Ascending aorta (tissue), 2 donors: Measurements from ENCODE around the gene PDZRN4. TPM values are rescaled to one million over a fixed set of nuclear protein-coding genes. Genes with fewer than 3 reads are reported as not detected.
"Not testable (repeated sequence)": the region's sequence is repeated elsewhere in the genome, so short reads cannot be mapped to it uniquely, and the experiment has no call there.

ENCODE experiments used
- DNase-seq, 2 donors: peaks; one replicate each; pipeline ENCODE4 v3.0.0-alpha.2; 2019; ENCODE audit warnings: low spot score in 2 of 2
- H3K27ac ChIP-seq, 2 donors: fragments of 200-600 bp; sonication (generic); one replicate each; pipeline ENCODE4 v1.5.1; 2016 to 2017; ENCODE audit warnings: mild to moderate bottlenecking in 1 of 2
- H3K27me3 ChIP-seq: fragments of 200-600 bp; sonication (generic); one replicate; pipeline ENCODE4 v1.5.1; 2017
- H3K36me3 ChIP-seq, 2 donors: fragments of 200-600 bp; sonication (generic); one replicate each; pipeline ENCODE4 v1.5.1; 2016
- H3K4me1 ChIP-seq, 2 donors: fragments of 200-600 bp; sonication (generic); one replicate each; pipeline ENCODE4 v1.5.1; 2016 to 2017; ENCODE audit warnings: mild to moderate bottlenecking in 1 of 2
- H3K4me3 ChIP-seq, 2 donors: fragments of 200-600 bp; sonication (generic); one replicate each; pipeline ENCODE4 v1.5.1; 2016 to 2017; ENCODE audit warnings: mild to moderate bottlenecking in 1 of 2
- H3K9me3 ChIP-seq, 2 donors: fragments of 200-600 bp; sonication (generic); one replicate each; pipeline ENCODE4 v1.5.1; 2016
- intact Hi-C: fragments of 100-400 bp; cut with DNase I; formaldehyde crosslinking; loops from one replicate; pipeline ENCODE4 v1.15.1; 2023
- total RNA-seq: library from RNA; depleted of rRNA; stranded (reverse); fragments of >200 nt; gene quantifications from one replicate; pipeline ENCODE4 v1.1.0, GENCODE V29; 2016
- TF ChIP-seq, protein P1 (sequence below), 3 experiments: fragments of 200-600 bp in 2 of 3; fragments of 450-650 bp in 1 of 3; sonication (generic) in 2 of 3; IDR thresholded peaks; one replicate each; pipeline ENCODE4 v1.5.1; 2016 to 2019; ENCODE audit warnings: antibody characterized with exemption in 3 of 3, mild to moderate bottlenecking in 1 of 3, moderate library complexity in 1 of 3

The PDZRN4 gene
- total RNA-seq, 1 donor from 2014 or later, result 1.3 TPM

- TF ChIP-seq, protein P1, sequence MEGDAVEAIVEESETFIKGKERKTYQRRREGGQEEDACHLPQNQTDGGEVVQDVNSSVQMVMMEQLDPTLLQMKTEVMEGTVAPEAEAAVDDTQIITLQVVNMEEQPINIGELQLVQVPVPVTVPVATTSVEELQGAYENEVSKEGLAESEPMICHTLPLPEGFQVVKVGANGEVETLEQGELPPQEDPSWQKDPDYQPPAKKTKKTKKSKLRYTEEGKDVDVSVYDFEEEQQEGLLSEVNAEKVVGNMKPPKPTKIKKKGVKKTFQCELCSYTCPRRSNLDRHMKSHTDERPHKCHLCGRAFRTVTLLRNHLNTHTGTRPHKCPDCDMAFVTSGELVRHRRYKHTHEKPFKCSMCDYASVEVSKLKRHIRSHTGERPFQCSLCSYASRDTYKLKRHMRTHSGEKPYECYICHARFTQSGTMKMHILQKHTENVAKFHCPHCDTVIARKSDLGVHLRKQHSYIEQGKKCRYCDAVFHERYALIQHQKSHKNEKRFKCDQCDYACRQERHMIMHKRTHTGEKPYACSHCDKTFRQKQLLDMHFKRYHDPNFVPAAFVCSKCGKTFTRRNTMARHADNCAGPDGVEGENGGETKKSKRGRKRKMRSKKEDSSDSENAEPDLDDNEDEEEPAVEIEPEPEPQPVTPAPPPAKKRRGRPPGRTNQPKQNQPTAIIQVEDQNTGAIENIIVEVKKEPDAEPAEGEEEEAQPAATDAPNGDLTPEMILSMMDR (IDR thresholded peaks at IDR 0.05), result no peak
- H3K4me3 ChIP-seq, result no peak overlapping the region
- intact Hi-C loops, result no loop called here
Measured at GRCh38 chr12:41293461-41293860, 105.3 kb downstream of the PDZRN4 start.

DNA sequence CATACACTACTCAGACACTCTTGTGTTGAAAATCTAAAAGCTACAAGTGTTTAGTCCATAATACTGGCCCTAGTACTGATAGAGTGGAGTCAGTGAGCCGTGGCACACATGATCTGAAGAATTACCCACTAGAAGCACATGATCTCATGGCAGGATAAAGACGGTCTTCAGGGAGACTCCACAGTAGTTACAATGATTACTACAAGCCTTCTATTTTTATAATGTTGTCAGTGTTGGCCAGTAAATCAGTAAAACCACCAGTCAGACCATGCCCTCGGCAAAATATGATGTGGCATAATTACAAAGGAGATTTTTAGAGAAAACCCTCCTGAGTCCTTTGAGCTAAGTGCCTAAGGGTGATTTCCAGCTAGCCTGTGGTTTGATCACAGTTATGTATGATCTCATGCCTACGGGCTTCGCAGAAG, 114.9 kb downstream of the PDZRN4 start:
- Histone ChIP-seq H3K36me3 (no peaks in the 10 kb centered on the region), H3K4me1 (no peaks in the 10 kb centered on the region), H3K27me3 (no peaks in the 10 kb centered on the region), H3K4me3 (no peak overlapping the region), H3K9me3 (no peaks in the 10 kb centered on the region), H3K27ac (no peak overlapping the region)
- intact Hi-C loops, result no loop called here
- TF ChIP-seq, protein P1 (IDR thresholded peaks at IDR 0.05), result no peak
- no peak for DNase-seq

More at GRCh38 chr12:41293461-41293860, 105.3 kb downstream of the PDZRN4 start:
- Histone ChIP-seq H3K27ac (no peak overlapping the region), H3K9me3 (peaks cover 0 to 4% of the 10 kb centered on the region in 2 donors), H3K4me1 (no peaks in the 10 kb centered on the region), H3K36me3 (no peaks in the 10 kb centered on the region), H3K27me3 (no peaks in the 10 kb centered on the region)
- no peak for DNase-seq

- no peak overlapping the region for H3K4me3 ChIP-seq
- H3K27ac ChIP-seq, result no peak overlapping the region
- H3K27me3 ChIP-seq, result no peaks in the 10 kb centered on the region
- intact Hi-C loops, result no loop called here
- H3K9me3 ChIP-seq, result no peaks in the 10 kb centered on the region
- no peaks in the 10 kb centered on the region for H3K36me3 ChIP-seq
- no peaks in the 10 kb centered on the region for H3K4me1 ChIP-seq
- DNase-seq, result no peak
- TF ChIP-seq, protein P1 (IDR thresholded peaks at IDR 0.05), result no peak
Measured at GRCh38 chr12:41304526-41304925, 116.4 kb downstream of the PDZRN4 start.

DNA sequence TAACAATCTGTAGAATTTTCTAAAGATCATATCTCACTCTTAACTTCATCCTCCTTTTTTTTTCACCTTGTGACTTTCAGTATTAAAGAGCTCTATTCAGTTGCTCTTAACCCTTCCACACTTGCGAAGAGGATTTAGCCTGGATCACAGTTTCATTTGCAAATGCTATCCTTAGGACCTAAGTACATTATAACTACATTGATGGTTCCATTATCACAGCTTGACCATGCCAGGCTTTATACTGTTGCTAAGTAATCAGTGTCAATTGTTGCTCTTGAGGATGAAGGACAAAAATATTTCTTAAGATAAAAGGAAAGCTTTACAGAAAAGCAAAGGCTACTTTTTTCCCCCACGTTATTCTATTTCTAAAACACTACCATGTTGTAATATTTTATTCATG, 122.2 kb downstream of the PDZRN4 start:
- intact Hi-C loops, result no loop called here
- no peaks in the 10 kb centered on the region for H3K4me1 ChIP-seq

GRCh38 chr12:41311883-41312282, 123.8 kb downstream of the PDZRN4 start:
- intact Hi-C loops, result no loop called here
- H3K9me3 ChIP-seq, result no peaks in the 10 kb centered on the region
- DNase-seq, result no peak
- H3K4me3 ChIP-seq, result no peak overlapping the region
- peak overlapping the region in 1 of 2 donors; percentile 2 for H3K27ac ChIP-seq
- TF ChIP-seq, protein P1 (IDR thresholded peaks at IDR 0.05), result no peak
- no peaks in the 10 kb centered on the region for H3K27me3 ChIP-seq
- H3K4me1 ChIP-seq, result no peaks in the 10 kb centered on the region
- no peaks in the 10 kb centered on the region for H3K36me3 ChIP-seq

More for the DNA sequence above, 122.2 kb downstream of the PDZRN4 start:
- Histone ChIP-seq H3K27me3 (no peaks in the 10 kb centered on the region), H3K9me3 (no peaks in the 10 kb centered on the region), H3K36me3 (no peaks in the 10 kb centered on the region), H3K27ac (no peak overlapping the region), H3K4me3 (no peak overlapping the region)
- no peak for DNase-seq
- TF ChIP-seq, protein P1 (IDR thresholded peaks at IDR 0.05), result no peak

DNA sequence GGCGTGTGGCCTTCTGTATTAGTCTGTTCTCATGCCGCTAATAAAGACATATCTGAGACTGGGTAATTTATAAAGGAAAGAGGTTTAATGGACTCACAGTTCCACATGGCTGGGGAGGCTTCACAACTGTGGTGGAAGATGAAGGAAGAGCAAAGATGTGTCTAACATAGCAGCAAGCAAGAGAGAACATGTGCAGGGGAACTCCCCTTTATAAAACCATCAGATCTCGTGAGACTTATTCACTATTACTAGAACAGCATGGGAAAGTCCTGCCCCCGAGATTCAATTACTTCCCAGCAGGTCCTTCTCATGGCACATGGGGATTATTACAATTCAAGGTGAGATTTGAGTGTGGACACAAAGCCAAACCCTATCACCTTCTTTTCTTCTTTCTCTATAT, 124.3 kb downstream of the PDZRN4 start:
- H3K4me3 ChIP-seq, H3K9me3 ChIP-seq, H3K36me3 ChIP-seq, intact Hi-C loops, H3K4me1 ChIP-seq, H3K27ac ChIP-seq, DNase-seq, H3K27me3 ChIP-seq: not testable (repeated sequence)
